GM13976 (cell line): Measurements from ENCODE around the gene ARHGAP23.

Source experiments
- DNase-seq: peaks from one replicate; pipeline ENCODE4 v3.0.0; 2012; ENCODE audit warnings: low spot score
- in situ Hi-C: fragments of 300-500 bp; cut with MboI; formaldehyde crosslinking; loops from one replicate; pipeline ENCODE4 v1.12.0; 2022; ENCODE audit warnings: low sequenced_read_pairs, mixed read lengths, inconsistent platforms; ENCODE audit not compliant: unreplicated experiment
- TF ChIP-seq, protein P1 (sequence below): IDR thresholded peaks from 2 replicates; pipeline ENCODE4 v1.5.1; 2012; ENCODE audit warnings: borderline replicate concordance, mild to moderate bottlenecking; ENCODE audit not compliant: insufficient read depth; ENCODE audit errors: extremely low read depth, missing control alignments, control extremely low read depth

The ARHGAP23 gene

DNA sequence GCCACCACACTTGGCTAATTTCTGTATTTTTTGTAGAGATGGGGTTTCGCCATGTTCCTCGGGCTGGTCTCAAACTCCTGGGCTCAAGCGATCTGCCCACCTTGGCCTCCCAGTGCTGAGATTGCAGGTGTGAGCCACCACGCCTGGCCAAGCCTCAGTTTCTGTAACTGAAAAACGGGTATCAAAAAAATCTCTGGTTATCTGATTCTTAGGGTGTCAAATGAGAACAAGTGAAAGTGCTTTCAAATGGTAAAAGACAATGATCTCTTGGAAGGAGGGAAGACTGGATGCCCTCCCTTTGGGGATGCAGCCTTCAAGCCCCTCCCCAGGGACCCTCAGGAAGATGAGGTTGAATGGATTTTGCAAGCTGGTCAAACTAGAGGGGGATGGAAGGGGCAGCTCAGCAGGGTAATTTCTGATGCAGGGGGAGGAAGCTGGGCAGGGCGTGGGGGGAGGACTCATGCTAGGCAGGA lies 22.3 kb downstream of the ARHGAP23 start:
- no peak for DNase-seq
- in situ Hi-C loops, result no loop called here
- TF ChIP-seq, protein P1, sequence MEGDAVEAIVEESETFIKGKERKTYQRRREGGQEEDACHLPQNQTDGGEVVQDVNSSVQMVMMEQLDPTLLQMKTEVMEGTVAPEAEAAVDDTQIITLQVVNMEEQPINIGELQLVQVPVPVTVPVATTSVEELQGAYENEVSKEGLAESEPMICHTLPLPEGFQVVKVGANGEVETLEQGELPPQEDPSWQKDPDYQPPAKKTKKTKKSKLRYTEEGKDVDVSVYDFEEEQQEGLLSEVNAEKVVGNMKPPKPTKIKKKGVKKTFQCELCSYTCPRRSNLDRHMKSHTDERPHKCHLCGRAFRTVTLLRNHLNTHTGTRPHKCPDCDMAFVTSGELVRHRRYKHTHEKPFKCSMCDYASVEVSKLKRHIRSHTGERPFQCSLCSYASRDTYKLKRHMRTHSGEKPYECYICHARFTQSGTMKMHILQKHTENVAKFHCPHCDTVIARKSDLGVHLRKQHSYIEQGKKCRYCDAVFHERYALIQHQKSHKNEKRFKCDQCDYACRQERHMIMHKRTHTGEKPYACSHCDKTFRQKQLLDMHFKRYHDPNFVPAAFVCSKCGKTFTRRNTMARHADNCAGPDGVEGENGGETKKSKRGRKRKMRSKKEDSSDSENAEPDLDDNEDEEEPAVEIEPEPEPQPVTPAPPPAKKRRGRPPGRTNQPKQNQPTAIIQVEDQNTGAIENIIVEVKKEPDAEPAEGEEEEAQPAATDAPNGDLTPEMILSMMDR, result no peak

DNA sequence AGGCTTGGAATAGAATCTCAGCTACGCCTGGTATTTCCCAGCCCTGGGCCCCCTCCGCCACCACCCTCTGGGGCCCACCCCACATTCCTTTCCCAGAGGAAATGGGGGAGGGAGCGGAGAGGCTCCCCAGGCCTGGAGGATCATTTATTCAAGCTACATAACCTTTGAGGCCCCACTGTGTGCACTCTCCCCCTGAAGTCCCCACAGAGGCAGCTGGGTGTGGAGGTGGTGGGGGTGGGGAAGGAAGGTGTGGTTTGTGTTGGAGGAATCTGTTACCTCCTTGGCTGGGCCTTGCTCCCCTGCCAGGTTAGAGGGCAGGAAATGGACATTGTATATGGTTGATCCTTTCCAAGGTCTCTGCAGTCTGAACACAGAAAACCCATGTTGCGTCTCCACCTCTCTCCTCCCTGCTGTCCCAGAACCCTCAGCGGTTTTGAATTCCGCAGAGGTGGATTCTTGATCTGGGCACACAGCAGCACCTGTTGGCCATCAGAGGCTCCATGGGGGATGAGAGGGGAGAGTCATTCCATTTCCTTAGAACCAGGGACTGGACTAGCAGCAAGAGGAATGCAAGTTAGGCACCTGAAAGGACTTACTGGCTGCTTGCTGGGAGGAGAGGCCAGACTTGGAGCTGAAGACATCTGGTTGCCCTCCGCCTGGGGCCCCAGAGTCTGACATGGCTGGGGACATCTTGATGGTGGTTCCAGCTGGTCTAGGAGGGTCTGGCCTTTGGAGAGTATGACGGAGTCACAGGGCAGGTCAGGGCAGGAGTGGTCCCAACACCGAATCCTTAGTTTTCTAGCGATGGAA lies 23.0 kb downstream of the ARHGAP23 start:
- DNase-seq, result no peak
- TF ChIP-seq, protein P1, result no peak
- in situ Hi-C loops, result no loop called here

DNA sequence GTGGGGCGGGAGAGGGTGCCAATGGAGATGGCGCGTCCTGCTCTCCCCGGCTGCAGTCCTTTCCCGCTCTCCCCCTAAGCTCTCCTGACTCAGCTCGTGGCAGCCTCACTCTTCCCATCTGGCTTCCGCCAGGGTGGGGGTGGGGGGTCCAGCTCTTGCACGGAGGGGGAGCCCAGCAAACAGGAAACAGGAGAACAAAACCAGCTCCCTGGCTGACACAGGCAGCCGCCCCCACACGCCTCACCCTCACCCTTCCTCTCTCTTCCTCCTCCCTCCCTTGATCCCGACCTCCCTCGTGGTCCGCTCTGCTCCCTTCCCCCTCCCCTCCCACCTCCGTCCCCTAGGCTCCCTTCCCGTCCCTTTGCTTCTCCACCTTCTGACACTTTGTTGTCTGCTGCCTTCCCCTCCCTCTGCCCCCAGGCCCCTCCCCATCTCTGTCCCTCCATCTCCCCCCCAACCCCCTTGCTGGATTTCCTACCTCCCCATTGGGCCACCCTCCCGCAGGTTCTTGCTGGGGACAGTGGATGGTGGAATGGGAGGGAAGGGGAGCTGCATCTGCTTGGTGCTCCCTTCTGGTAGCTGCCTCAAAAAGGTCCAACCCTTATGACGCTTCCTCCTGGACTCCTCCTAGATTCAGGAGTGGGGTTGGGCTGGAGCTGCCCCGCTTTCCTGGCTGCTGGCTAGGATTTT lies 23.7 kb downstream of the ARHGAP23 start:
- in situ Hi-C loops, result no loop called here
- TF ChIP-seq, protein P1, result no peak
- no peak for DNase-seq

DNA sequence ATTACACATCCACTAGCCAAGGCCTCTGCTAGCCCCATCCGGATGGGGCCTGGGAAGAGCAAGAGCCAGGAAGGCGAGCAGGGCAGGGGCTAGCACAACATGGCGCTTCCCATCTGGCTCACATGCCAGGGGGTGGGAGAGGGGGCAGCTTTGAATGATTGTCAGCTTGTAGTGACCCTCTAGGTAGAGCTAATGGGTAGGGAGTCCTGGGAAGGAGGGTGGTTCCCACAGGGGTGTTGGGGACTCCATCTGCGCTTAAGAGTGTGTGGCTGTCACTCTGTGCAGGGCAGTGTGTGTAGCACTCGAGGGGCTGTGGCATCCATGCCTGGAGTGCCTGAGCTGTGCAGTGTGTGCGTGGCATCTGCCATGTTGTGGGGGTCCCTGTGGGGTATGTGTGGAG lies 24.5 kb downstream of the ARHGAP23 start:
- TF ChIP-seq, protein P1, result no peak
- DNase-seq, result no peak
- in situ Hi-C loops, result no loop called here

DNA sequence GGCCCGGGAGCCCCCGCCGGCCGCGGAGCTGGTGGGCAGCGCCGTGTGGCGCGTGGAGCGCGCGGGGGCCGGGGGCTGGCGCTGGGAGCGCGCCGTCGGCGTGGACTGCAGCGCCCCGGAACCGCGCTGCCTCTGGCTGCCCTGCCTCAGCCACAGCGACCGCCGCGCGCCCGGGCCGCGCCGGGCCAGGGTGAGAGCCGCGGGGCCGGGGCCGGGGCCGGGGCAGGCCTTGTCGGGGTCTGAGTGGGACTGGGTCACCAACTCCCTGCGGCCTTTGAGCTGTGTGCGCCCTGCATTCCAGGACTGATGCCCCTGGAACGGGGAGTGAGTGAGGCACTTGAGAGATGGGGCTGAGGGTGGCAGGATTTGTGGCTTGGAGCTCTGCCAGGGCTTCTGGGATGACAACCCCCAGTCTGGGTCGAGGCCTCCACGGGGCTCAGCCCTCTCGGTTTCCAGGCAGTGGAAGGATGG lies 25.7 kb downstream of the ARHGAP23 start:
- in situ Hi-C loops, result no loop called here
- no peak for DNase-seq
- TF ChIP-seq, protein P1, result no peak

DNA sequence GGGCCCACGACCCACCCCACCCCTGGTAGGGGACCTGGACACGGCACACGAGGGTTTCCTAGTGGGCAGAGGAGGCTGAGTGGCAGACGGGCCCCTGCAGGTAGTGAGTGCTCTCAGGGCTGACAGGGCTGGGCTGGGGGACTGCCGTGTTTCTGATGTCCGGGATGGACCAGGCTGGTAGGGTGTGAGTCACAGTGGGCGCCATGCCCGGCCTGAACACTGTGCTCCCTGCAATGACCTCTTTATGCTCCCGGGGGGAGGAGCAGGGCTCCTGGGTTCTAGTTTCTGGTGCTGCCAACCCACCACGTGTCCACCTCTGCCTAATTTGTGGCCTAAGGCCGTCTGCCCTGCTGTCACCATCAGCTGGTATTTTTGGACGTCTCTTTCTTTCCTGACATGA lies 26.3 kb downstream of the ARHGAP23 start:
- no peak for DNase-seq
- in situ Hi-C loops, result no loop called here
- TF ChIP-seq, protein P1, result no peak
